Measurements from ENCODE around the gene HTR6.

DNA sequence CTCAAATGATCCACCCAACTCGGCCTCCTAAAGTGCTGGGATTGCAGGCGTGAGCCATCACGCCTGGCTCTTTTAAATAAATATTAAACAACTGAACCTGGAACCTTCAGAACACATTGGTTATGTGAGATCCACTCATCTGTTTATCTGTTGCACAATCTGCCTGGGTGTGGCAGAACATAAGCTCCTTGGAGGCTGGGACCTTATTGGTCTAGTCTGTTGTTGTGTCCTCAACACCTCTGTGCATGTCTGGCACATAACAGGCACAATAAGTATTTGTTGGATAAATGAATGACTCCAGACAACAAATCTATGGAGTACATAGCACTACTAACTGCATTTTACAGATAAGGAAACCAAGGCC is 24.7 kb upstream of the HTR6 start:
- TF ChIP-seq, protein P1, sequence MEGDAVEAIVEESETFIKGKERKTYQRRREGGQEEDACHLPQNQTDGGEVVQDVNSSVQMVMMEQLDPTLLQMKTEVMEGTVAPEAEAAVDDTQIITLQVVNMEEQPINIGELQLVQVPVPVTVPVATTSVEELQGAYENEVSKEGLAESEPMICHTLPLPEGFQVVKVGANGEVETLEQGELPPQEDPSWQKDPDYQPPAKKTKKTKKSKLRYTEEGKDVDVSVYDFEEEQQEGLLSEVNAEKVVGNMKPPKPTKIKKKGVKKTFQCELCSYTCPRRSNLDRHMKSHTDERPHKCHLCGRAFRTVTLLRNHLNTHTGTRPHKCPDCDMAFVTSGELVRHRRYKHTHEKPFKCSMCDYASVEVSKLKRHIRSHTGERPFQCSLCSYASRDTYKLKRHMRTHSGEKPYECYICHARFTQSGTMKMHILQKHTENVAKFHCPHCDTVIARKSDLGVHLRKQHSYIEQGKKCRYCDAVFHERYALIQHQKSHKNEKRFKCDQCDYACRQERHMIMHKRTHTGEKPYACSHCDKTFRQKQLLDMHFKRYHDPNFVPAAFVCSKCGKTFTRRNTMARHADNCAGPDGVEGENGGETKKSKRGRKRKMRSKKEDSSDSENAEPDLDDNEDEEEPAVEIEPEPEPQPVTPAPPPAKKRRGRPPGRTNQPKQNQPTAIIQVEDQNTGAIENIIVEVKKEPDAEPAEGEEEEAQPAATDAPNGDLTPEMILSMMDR (IDR thresholded peaks at IDR 0.05): no peak
- TF ChIP-seq POLR2AphosphoS5 (IDR thresholded peaks at IDR 0.05; ENCODE audit: low read depth, low read length) (no peak), SIN3A (IDR thresholded peaks at IDR 0.05; ENCODE audit: borderline replicate concordance, insufficient read depth, low read depth, low read length) (no peak)
- TF ChIP-seq, protein P2, sequence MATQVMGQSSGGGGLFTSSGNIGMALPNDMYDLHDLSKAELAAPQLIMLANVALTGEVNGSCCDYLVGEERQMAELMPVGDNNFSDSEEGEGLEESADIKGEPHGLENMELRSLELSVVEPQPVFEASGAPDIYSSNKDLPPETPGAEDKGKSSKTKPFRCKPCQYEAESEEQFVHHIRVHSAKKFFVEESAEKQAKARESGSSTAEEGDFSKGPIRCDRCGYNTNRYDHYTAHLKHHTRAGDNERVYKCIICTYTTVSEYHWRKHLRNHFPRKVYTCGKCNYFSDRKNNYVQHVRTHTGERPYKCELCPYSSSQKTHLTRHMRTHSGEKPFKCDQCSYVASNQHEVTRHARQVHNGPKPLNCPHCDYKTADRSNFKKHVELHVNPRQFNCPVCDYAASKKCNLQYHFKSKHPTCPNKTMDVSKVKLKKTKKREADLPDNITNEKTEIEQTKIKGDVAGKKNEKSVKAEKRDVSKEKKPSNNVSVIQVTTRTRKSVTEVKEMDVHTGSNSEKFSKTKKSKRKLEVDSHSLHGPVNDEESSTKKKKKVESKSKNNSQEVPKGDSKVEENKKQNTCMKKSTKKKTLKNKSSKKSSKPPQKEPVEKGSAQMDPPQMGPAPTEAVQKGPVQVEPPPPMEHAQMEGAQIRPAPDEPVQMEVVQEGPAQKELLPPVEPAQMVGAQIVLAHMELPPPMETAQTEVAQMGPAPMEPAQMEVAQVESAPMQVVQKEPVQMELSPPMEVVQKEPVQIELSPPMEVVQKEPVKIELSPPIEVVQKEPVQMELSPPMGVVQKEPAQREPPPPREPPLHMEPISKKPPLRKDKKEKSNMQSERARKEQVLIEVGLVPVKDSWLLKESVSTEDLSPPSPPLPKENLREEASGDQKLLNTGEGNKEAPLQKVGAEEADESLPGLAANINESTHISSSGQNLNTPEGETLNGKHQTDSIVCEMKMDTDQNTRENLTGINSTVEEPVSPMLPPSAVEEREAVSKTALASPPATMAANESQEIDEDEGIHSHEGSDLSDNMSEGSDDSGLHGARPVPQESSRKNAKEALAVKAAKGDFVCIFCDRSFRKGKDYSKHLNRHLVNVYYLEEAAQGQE (IDR thresholded peaks at IDR 0.05; ENCODE audit: insufficient read depth in 1 of 2, low read depth in 2 of 2, low read length in 1 of 2): no peak

Data from Panc1 (cell line).